CD4-positive, alpha-beta T cell (primary cell): Measurements from ENCODE around the gene EML6. TPM values are rescaled to one million over a fixed set of nuclear protein-coding genes. Genes with fewer than 3 reads are reported as not detected.

Source experiments
- ATAC-seq: fragments of 200-7000 bp; cut with Tn5 transposase; one replicate; pipeline ENCODE4 v1.10.0; 2022; ENCODE audit warnings: mild to moderate bottlenecking; ENCODE audit not compliant: poor library complexity
- CTCF ChIA-PET: fragments of 350-600 bp; sonication (Branson Sonifier 250); formaldehyde crosslinking; loops from one replicate; lab custom pipeline; 2021; ENCODE audit warnings: antibody characterized with exemption, inconsistent platforms; lab: Charles Lee
- POLR2A ChIA-PET: fragments of 350-600 bp; sonication (Branson Sonifier 250); formaldehyde crosslinking; loops from one replicate; lab custom pipeline; 2021; ENCODE audit warnings: antibody characterized with exemption, inconsistent platforms; lab: Charles Lee
- DNase-seq, 14 experiments: peaks; one replicate each; pipeline ENCODE4 v3.0.0-alpha.2; 2013 to 2020; ENCODE audit warnings: mixed read lengths in 2 of 14
- H3K27ac ChIP-seq, 2 donors: one replicate each; pipeline versions ENCODE4 v1.5.1 to v1.7.0; 2013; ENCODE audit warnings: low read length in 2 of 2, low read depth in 1 of 2, mild to moderate bottlenecking in 1 of 2
- H3K27me3 ChIP-seq, 2 experiments: 1 replicate in 1 of 2; 2 replicates in 1 of 2; pipeline versions ENCODE4 v1.6.1 to v1.7.0; 2013; ENCODE audit warnings: low read length in 2 of 2, control low read depth in 1 of 2, mild to moderate bottlenecking in 1 of 2, moderate library complexity in 1 of 2; ENCODE audit not compliant: insufficient read depth in 2 of 2, control insufficient read depth in 1 of 2
- H3K36me3 ChIP-seq: one replicate; pipeline ENCODE4 v1.6.1; 2013; ENCODE audit warnings: low read length, control low read depth; ENCODE audit not compliant: insufficient read depth
- H3K4me1 ChIP-seq: one replicate; pipeline ENCODE4 v1.6.1; 2013; ENCODE audit warnings: low read length, control low read depth; ENCODE audit not compliant: insufficient read depth
- H3K4me3 ChIP-seq: one replicate; pipeline ENCODE4 v1.5.1; 2013; ENCODE audit warnings: mild to moderate bottlenecking, low read length, moderate library complexity
- H3K9me3 ChIP-seq, 2 experiments: 1 replicate in 1 of 2; 2 replicates in 1 of 2; pipeline versions ENCODE4 v1.6.1 to v1.7.0; 2013; ENCODE audit warnings: low read length in 2 of 2, mild to moderate bottlenecking in 2 of 2, control low read depth in 1 of 2, moderate library complexity in 1 of 2; ENCODE audit not compliant: control insufficient read depth in 1 of 2, insufficient read depth in 1 of 2
- H3K27ac Mint-ChIP-seq: one replicate; pipeline ENCODE4 v1.8.0; 2020; ENCODE audit warnings: mixed read lengths
- H3K27me3 Mint-ChIP-seq: one replicate; pipeline ENCODE4 v1.8.0; 2021; ENCODE audit warnings: mixed read lengths
- H3K36me3 Mint-ChIP-seq: one replicate; pipeline ENCODE4 v1.8.0; 2021; ENCODE audit warnings: low read depth, mixed read lengths
- H3K4me1 Mint-ChIP-seq: one replicate; pipeline ENCODE4 v1.8.0; 2021; ENCODE audit warnings: low read depth, mixed read lengths
- H3K4me3 Mint-ChIP-seq: one replicate; pipeline ENCODE4 v1.8.0; 2020; ENCODE audit warnings: mild to moderate bottlenecking, mixed read lengths
- H3K9me3 Mint-ChIP-seq: one replicate; pipeline ENCODE4 v1.8.0; 2020; ENCODE audit warnings: mixed read lengths
- intact Hi-C, 2 experiments: fragments of 100-400 bp; cut with DNase I in 1 of 2; cut with micrococcal nuclease in 1 of 2; formaldehyde crosslinking; loops; one replicate each; pipeline versions ENCODE4 v1.15.1 to v1.9.0; 2023 to 2025; cut with DNase I, micrococcal nuclease
- total RNA-seq, 174 experiments: library from RNA in 2 of 174; stranded (reverse) in 2 of 174; gene quantifications; one replicate each; pipeline ENCODE4 v1.2.3 and lab custom pipeline; 2021 to 2026
- TF ChIP-seq, protein P1 (sequence below): fragments of 200-600 bp; IDR thresholded peaks from one replicate; pipeline ENCODE4 v1.8.0; 2022; ENCODE audit warnings: antibody characterized with exemption, mild to moderate bottlenecking

Gene EML6
- total RNA-seq, 2 experiments from 2014 or later, result 0.22 to 0.34 TPM

DNA sequence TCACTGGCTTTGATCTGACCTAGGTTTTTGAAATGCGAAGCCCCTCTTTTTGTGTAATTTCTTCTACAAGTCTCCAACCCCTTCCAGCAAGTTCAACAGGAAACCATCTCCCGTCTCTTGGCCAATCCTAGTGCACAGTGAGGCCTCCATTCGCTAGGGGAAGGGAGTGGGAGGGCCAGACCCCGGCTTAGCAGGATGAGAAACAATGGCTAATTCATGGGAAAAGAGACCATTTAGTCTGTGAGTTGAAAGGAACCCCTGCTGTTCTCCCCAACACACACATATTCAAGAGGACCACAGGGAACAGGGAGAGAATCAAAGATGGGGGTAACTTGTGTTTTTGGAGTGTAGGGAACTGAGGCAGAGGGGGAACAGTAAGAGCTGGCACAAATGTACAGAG is 243.8 kb downstream of the EML6 start:
- Histone ChIP-seq H3K36me3 (peaks cover 15% of the 10 kb centered on the region), H3K4me1 (peaks cover 37% of the 10 kb centered on the region), H3K27me3 (no peaks in the 10 kb centered on the region), H3K27ac (no peak overlapping the region), H3K4me3 (no peak overlapping the region), H3K9me3 (peaks cover 0 to 22% of the 10 kb centered on the region in 2 experiments)
- H3K4me1 Mint-ChIP-seq, result peaks cover 32% of the 10 kb centered on the region
- CTCF ChIA-PET, result no interaction called here
- H3K4me3 Mint-ChIP-seq, result no peak overlapping the region
- DNase-seq (no peak), ATAC-seq (no peak)
- peaks cover 55% of the 10 kb centered on the region for H3K36me3 Mint-ChIP-seq
- POLR2A ChIA-PET, result no interaction called here
- no peaks in the 10 kb centered on the region for H3K27me3 Mint-ChIP-seq
- H3K9me3 Mint-ChIP-seq, result peaks cover 7% of the 10 kb centered on the region
- intact Hi-C loops, result no loop called here
- H3K27ac Mint-ChIP-seq, result peak overlapping the region; percentile 55
- TF ChIP-seq, protein P1, sequence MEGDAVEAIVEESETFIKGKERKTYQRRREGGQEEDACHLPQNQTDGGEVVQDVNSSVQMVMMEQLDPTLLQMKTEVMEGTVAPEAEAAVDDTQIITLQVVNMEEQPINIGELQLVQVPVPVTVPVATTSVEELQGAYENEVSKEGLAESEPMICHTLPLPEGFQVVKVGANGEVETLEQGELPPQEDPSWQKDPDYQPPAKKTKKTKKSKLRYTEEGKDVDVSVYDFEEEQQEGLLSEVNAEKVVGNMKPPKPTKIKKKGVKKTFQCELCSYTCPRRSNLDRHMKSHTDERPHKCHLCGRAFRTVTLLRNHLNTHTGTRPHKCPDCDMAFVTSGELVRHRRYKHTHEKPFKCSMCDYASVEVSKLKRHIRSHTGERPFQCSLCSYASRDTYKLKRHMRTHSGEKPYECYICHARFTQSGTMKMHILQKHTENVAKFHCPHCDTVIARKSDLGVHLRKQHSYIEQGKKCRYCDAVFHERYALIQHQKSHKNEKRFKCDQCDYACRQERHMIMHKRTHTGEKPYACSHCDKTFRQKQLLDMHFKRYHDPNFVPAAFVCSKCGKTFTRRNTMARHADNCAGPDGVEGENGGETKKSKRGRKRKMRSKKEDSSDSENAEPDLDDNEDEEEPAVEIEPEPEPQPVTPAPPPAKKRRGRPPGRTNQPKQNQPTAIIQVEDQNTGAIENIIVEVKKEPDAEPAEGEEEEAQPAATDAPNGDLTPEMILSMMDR, result no peak

DNA sequence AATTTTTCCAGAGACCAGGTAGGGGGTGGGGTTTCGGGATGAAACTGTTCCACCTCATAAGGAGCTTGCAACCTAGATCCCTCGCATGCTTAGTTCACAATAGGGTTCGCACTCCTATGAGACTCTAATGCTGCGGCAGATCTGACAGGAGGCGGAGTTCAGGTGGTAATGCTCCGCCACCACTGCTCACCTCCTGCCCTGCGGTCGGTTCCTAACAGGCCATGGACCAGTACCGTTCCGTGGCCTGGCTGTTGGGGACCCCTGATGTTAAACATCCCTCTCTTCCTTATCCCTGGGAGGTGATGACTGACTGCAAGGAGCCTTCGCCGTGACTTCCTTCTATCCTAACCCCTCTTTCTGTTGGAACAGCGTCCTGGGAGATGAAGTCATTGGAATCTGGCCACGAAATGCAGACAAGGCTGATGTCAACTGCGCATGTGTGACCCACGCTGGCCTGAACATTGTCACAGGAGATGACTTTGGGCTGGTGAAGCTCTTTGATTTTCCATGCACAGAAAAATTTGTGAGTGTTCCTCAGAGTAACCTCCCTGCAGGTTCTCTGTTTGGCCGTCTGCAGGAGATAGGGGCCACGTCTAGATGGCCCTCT is 244.4 kb downstream of the EML6 start:
- Mint-ChIP-seq H3K27me3 (no peaks in the 10 kb centered on the region), H3K27ac (no peak overlapping the region), H3K9me3 (peaks cover 7% of the 10 kb centered on the region), H3K4me1 (peaks cover 32% of the 10 kb centered on the region), H3K4me3 (no peak overlapping the region), H3K36me3 (peaks cover 61% of the 10 kb centered on the region)
- intact Hi-C loops, result no loop called here
- CTCF ChIA-PET, result no interaction called here
- Histone ChIP-seq H3K4me1 (peaks cover 37% of the 10 kb centered on the region), H3K4me3 (no peak overlapping the region), H3K27ac (no peak overlapping the region), H3K36me3 (peaks cover 19% of the 10 kb centered on the region), H3K27me3 (no peaks in the 10 kb centered on the region), H3K9me3 (peaks cover 0 to 22% of the 10 kb centered on the region in 2 experiments)
- DNase-seq (no peak), ATAC-seq (no peak)
- POLR2A ChIA-PET, result no interaction called here
- TF ChIP-seq, protein P1, result no peak

DNA sequence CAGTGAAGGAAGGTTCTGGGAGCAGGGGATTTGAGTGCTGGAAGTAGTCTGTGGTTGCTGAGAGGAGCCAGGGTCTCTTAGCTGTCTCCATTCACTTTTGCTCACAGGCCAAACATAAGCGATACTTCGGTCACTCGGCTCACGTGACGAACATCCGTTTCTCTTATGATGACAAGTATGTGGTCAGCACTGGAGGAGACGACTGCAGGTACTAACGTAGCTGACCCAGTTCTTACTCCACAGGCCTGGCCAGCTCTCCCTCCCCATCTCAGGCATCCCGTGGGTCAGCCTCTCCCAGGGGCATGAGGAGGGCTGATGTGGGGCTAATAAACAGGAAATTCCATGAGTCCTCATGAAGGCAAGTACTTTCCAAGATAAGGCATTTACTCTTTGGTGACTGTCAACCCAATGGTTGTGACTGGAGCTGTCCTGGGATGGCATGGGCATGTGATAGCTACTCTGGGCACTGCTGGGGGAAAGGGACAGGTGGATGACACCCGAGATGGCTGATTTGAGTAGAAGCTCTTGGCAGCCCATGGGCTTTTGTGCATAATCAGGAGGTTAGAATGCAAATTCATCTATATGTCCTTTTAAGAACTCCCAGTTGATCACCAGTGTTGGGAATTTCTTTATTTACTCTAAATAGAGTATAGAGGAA is 245.2 kb downstream of the EML6 start:
- Histone ChIP-seq H3K9me3 (peaks cover 0 to 21% of the 10 kb centered on the region in 2 experiments), H3K36me3 (peaks cover 27% of the 10 kb centered on the region), H3K4me1 (peaks cover 35% of the 10 kb centered on the region), H3K27me3 (no peaks in the 10 kb centered on the region), H3K27ac (no peak overlapping the region), H3K4me3 (no peak overlapping the region)
- Mint-ChIP-seq H3K27me3 (no peaks in the 10 kb centered on the region), H3K4me1 (peaks cover 31% of the 10 kb centered on the region), H3K36me3 (peaks cover 69% of the 10 kb centered on the region), H3K4me3 (no peak overlapping the region), H3K9me3 (peaks cover 7% of the 10 kb centered on the region), H3K27ac (no peak overlapping the region)
- ATAC-seq, result no peak
- no peak for DNase-seq
- CTCF ChIA-PET, result no interaction called here
- POLR2A ChIA-PET, result no interaction called here
- intact Hi-C loops, result no loop called here
- TF ChIP-seq, protein P1, result no peak
